G401 (cell line): ENCODE measurements around the gene KBTBD2. TPM values are rescaled to one million over a fixed set of nuclear protein-coding genes. Genes with fewer than 3 reads are reported as not detected.
A peak's percentile ranks its signal among the peaks of the same experiment; 100 is the strongest.
"Not testable (repeated sequence)": the region's sequence is repeated elsewhere in the genome, so short reads cannot be mapped to it uniquely, and the experiment has no call there.

Experiments
- DNase-seq: peaks from one replicate; pipeline ENCODE4 v3.0.0-alpha.2; 2015; ENCODE audit warnings: low spot score
- in situ Hi-C: cut with HindIII; loops from 2 replicates; pipeline ENCODE4 v1.10.0; 2016; ENCODE audit warnings: low sequenced_read_pairs, mixed read lengths
- total RNA-seq: library from RNA; depleted of rRNA; stranded (reverse); fragments of >200 nt; shearing (Covaris generic); gene quantifications from 2 replicates; pipeline ENCODE4 v1.2.3, GENCODE V29; 2014; rRNA removed

The KBTBD2 gene
- total RNA-seq, 1 experiment from 2014 or later = 48.2 TPM

- no peak for DNase-seq
- in situ Hi-C loops = no loop called here
Observed at GRCh38 chr7:32865448-32866030, 26.0 kb downstream of the KBTBD2 start.

DNA sequence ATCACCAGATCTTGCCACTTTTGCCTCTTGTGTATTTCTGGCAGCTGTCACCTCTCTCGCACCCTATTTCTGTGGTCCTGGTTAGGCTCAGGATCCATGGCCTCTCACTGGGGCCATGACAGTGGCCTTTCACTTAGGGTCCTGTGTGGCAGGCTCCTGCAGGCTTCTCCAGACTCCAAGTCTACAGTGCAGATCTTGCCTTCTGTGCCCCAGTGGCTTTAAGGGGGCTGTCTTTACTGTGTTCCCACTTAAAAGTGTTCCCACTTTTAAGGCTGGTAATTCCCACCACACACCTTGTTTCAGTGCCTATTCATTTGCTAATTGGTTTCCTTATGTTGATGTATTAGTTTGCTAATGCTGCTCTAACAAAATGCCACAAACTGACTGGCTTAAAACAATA lies 27.7 kb downstream of the KBTBD2 start:
- in situ Hi-C loops, DNase-seq: not testable (repeated sequence)

DNA sequence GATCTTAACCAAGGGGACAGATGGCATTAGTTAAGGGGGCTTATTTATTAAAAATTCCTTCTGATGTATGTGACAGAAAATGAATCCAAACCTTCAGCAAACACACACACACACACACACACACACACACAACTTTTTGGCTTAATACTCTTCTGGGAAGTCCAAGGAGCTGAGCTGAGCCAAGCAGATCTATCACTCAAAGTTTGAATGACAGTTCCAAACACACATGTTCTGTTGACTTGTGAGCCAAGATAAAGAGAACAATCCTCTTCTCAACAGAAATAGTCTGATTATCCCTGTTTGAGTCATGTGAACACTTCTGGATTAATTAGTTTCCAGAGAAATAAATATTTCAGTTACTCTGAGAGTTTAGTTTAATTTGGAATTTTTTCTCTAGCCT lies 31.5 kb downstream of the KBTBD2 start:
- DNase-seq = no peak
- in situ Hi-C loops = no loop called here

GRCh38 chr7:32858648-32859047 lies 32.9 kb downstream of the KBTBD2 start:
- in situ Hi-C loops = no loop called here
- no peak for DNase-seq

DNA sequence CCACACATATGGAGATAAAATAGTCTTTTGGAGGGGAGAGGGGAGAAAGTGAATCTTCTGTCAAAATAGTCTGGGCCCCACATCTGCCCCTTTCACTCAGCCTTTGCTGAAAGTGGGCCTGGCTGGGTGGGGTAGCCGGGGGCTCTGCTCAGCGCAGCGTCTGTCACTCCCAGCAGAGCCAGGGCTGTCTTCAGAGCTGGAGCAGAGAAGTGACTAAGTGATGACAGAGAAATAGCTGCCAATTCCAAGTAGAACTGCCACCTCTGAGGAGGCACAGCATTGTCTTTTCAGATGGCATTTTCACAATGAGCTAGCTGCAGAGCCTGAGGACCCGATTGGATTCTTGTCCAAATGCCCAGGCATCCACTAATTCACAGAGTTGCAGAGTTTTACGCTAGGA lies 34.5 kb downstream of the KBTBD2 start:
- in situ Hi-C loops, DNase-seq: not testable (repeated sequence)

GRCh38 chr7:32855837-32856775 lies 35.5 kb downstream of the KBTBD2 start:
- DNase-seq, in situ Hi-C loops: not testable (repeated sequence)

- DNase-seq, in situ Hi-C loops: not testable (repeated sequence)
Observed at GRCh38 chr7:32850654-32851053, 40.9 kb downstream of the KBTBD2 start.

GRCh38 chr7:32848655-32849054 lies 42.9 kb downstream of the KBTBD2 start:
- in situ Hi-C loops = not testable (repeated sequence)

GRCh38 chr7:32846630-32847225 lies 44.8 kb downstream of the KBTBD2 start:
- in situ Hi-C loops = no loop called here
- peak; percentile 81 for DNase-seq

More at GRCh38 chr7:32848655-32849054, 42.9 kb downstream of the KBTBD2 start:
- not testable (repeated sequence) for DNase-seq

DNA sequence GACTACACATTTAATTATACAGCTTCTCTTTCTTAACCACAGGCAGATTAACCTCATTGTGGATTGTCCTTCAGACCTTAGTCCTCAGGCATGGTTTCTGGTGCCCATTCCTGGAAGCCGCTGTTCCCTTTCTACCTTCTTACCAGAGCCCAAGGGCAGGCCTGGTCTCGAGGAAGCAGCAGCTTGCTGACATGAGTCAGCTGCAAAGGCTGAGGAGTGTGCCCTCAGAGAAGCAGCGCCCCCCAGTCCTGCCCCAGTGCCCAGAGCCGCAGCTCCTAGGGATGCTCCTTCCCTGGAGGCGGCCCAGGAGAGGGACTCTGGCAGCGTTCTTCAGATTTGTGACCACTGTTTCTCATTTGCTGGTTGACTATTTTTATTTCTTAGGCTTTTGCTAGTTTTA lies 46.8 kb downstream of the KBTBD2 start:
- DNase-seq, in situ Hi-C loops: not testable (repeated sequence)

- in situ Hi-C loops, DNase-seq: not testable (repeated sequence)
Observed at GRCh38 chr7:32843763-32844162, 47.8 kb downstream of the KBTBD2 start.

DNA sequence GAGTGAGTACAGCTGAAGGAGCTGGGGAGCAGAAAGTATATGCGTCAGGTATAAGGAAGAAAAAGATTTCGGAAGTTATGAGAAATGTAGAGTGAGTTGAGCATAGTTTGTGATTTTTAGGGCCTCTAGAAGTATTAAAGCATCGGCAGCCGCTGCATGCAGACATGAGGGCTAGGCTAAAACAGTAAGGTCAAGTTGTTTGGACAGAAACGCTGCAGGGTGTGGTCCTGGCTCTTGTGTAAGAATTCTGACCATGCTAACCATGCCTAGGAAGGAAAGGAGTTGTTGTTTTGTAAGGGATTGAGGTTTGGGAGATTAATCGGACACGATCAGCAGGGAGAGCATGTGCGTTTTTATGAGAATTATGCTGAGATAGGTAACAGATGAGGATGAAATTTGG lies 51.7 kb downstream of the KBTBD2 start:
- DNase-seq, in situ Hi-C loops: not testable (repeated sequence)

DNA sequence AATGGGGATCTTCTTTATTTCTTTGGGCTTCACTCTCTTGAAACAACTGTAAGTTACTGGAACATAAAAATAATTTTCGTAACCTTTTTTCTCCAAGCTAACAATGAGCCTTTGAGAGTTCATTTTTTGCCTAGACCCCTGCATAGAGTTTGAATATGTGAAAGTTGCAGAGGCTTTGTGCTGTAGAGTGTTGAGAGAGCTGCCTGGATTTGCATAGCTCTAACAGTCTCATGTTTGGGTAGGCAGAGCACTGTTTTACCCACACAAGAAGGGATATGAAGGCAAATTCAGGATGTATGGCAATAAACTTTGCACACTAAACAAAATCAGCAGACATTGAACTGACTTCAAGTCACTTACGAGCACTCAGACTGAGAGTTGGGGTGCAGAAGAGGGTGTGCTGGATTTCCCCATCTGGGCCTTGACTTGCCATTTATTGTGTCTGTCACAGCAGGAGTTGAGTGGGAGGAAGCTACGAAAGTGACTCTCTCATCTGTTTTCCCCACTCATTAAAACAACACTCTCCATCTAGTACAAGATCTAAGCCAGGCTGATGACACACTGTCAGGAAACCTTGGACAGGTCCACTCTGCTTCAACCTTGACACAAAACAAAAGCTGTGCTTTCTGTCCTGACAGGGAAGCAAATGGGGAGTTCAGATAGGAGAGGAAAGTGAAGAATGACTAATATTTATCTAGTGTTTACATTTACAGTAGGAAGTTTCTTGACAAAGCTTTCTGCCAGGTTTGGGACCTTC lies 62.4 kb downstream of the KBTBD2 start:
- DNase-seq, in situ Hi-C loops: not testable (repeated sequence)

Other genes starting within 250 kb of the KBTBD2 start
- 87.3 and 89.2 TPM in 2 replicates for gene FKBP9, start 65.7 kb upstream of the KBTBD2 start, total RNA-seq
- 11.0 and 22.0 TPM in 2 replicates for gene NT5C3A, start 171.0 kb upstream of the KBTBD2 start, total RNA-seq
- gene RP9, start 217.6 kb upstream of the KBTBD2 start, total RNA-seq = 16.6 and 27.3 TPM in 2 replicates
- gene BBS9, start 237.8 kb upstream of the KBTBD2 start, total RNA-seq = 17.7 and 21.4 TPM in 2 replicates